COLO668 (cell line): Measurements from ENCODE around the gene ZNF747.

Experiments
- DNase-seq: peaks from one replicate; lab custom pipeline; 2025; ENCODE audit not compliant: unreplicated experiment; lab: John Stamatoyannopoulos, UW

The ZNF747 gene

DNA sequence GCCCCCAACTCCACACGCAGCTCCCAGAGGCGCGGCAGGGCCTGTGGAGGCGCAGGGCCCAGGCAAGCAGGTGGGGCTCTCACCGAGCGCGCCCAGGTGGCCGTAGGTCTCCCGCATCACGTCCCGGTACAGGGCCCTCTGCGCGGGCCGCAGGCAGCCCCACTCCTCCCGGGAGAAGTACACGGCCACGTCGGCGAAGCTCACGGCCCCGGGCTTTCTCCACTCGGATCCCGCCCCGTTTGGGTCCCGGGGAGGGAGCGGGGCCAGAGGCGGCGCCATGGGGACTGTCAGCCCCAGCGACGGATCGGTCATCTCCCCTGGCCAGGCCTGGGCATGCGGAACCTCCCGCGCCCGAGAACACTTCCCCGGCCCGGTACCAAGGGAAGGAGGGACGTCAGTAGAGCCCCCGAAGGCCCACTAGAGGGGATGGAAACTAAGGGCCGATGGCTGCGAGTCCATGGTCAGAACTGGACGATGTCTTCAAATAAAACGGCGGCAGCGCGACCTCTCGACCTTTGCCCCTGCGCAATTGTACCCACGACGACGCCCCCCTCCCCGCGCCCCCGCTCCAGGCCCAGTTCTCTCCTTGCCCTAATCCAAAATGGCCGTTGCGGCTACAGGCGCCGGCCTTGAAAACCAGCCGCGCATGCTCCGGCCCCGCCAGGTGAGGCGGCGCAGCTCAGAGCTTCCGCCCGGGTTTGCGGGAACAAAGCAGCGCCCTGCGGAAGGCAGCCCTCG lies at the start of gene ZNF747:
TSS of gene ZNF747 (minus strand) at position 491 of the 738 bp plus-strand sequence. CDS start at position 312, 179 bp downstream.
- peak; percentile 93 for DNase-seq

DNA sequence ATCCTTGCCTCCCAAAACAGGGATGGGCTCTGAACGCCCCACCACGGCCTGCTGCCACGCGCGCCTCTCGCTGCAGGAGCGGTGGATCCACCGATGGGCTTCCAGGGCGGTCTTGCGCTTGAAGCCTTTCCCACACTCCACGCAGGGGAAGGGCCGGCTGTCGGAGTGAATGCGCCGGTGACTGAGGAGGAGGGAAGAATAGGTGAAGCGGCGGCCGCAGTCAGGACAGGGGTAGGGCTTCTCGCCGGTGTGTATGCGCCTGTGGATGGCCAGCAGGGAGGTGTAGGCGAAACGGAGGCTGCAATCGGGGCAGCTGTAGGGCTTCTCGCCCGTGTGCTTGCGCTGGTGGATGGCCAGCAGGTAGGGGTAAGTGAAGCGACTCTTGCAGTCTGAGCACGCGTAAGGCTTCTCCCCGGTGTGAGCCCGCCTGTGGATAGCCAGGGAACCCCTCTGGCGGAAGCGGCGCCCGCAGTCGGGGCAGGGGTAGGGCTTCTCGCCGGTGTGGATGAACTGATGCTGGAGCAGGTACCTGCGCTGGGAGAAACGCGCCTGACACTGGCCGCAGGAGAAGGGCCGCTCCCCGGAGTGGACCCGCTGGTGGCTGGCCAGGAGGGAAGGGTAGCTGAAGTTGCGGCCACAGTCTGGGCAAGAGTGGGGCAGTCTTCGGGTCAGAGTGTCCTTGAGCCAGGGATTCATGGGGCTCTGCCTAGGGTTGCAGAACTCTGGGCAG lies 48.1 kb upstream of the ZNF747 start:
- DNase-seq, result no peak

DNA sequence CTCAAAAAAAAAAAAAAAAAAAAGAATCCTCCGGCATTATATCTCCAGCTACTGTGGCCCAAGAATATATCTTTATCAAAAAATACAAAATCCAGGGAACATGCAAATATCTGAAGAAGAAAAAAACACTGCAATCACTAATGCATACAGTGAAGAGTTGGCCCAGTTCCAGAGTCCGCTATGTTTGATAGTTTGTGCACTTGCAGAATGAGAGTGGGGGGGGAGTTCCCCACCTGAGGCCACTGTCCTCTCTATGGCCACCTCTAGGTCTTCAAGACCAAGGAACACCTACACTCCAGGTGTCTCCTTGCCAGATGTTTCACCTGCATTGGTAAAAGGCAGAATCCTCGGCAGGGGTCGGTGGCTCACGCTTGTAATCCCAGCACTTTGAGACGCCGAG lies 46.8 kb upstream of the ZNF747 start:
- DNase-seq, result no peak

DNA sequence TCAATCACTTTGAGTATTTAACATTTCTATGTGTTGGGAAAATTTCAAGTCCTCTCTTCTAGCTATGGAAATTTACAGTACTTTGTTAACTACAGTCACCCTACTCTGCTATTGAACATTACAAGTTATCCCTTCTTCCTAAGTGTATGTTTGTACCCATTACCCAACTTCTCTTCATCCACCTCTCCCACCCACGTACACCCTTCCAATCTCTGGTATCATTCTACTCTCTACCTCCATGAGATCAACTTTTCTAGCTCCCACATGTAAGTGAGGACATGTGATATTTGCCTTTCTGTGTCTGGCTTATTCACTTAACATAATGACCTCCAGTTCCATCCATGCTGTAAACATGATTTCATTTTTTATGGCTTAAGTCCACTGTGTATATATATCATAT lies 40.0 kb upstream of the ZNF747 start:
- no peak for DNase-seq

DNA sequence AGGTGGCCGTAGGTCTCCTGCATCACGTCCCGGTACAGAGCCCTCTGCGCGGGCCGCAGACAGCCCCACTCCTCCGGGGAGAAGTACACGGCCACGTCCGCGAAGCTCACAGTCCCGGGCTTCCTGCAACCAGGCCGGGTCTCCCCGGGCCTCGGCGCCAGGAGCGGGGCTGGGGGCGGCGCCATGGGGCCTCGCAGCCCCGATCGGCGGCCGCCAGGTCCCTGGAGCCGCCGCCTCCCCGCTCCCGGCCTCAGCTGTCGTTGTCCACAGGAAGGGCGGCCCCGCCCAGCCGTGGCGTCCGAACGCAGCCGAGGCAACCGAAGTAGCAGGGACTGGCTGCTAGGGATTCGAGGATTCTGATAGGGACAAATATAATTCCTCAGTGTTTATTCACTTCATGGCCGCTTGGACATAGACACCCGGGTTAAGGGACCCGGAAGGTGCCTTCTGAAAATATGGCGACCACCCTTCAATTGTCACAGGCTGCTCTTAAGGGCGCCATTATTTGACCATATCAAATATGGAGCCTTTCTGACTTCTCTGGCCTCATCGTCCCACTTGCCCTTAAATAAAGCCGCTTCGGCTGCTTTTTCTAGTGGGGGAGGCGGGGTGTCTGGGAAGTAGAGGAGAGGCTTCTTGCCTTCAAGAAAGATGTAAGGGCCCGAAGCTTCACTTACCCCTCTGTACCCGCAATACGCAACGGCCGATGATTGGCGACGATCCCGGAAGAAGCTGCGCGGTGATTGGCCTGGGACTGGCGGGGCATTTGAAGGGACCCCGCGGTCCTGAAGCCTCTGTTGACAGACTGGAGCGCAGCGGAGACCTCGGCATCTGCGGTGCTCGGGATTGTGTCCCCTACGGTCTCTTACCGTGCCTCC lies 37.0 kb upstream of the ZNF747 start, which contains the start of gene ZNF688:
TSS of gene ZNF688 (minus strand) at position 270 of the 878 bp plus-strand sequence. CDS start at position 185, 85 bp downstream.
- peak; percentile 87 for DNase-seq

DNA sequence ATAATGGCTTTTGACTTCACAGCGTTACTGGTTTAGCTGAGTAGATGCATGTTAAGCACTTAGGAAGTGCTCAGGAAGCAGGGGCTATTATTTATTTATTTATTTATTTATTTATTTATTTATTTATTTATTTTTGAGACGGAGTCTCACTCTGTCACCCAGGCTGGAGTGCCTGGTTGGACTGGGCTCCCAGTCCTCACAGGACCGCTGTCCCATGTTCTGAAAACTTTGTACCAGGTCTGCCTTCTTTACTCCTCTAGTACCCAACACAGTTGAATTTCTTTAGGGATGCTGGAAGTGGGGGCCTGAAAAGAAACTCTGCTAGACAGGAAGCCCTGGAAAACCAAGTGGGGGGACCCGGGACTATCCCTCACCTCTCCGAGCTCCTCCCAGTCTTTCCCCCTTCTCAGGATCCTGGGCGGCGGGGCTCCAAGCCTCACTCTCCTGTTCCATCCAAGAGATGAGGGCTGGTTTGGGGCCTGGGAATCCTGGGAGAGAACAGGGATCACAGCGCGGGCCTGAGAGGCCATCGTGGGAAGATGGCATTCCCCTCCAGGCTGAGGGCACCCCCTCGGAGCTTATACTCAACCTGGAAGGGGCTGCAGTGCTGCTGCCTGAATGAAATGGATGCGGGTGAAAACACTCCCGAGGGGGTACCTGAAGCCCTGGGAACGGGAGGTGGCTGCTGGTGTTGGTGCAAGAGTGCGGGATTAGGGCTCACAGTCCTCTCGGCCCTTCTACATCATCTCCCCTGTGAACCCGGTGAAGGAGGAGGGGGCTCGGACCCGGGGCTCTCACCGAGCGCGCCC lies 36.2 kb upstream of the ZNF747 start:
- DNase-seq, result peak; percentile 46

DNA sequence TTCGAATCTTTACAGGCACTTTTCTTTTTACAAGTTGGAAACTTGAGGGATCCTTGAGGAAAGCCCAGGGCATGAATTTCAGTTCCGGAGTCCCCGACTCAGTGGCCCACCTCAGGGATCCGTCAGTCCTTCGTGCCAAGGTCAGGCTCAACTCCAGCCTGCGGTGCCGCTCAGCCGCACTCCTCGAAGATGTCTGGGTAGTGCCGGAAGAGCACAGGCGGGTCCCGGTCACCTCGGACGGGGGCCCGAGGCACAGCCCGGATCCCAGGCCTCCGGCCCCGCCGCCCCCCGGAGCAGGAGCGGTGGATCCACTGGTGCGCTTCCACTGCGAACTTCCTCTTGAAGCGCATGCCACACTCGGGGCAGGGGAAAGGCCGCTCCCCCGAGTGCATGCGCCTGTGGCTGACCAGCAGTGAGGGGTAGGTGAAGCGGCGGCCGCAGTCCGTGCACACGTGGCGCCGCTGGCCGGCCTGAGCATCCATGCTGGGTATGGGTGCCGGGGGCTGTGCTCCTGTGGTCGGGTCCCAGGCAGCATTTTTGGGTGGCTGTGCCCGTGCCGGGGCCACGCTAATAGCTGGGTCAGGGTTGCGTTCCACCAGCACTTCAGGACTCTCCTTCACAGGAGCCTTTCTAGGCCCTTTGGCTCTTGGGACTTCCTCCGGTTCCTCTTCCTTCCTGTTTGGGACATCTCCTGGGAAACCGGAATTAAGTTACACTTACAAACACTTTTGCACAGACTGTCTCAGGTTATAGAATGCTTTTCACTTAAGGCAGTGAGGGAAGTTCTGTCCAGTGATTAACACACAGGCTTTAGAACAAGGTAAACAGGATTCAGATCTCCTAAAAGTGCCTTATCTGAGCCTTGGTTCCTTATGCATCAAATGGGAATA lies 35.3 kb upstream of the ZNF747 start:
- DNase-seq, result no peak

DNA sequence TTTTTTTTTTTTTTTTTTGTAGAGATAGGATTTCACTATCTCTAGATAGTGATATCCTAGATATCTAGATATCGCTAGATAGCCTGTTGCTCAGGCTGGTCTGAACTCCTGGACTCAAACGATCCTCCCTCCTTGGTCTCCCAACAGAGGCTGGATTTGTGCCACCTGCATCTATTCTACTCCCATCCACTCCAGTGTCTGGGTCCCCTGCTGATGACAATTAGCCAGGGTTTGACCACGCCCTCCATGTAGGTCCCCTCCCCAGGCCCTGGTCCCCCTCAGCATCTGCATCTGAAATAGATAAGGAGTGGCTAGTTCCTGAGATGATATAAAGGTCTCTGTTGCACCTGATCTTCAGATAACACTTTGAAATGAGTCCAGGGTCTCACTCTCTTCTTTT lies 34.6 kb upstream of the ZNF747 start:
- no peak for DNase-seq

DNA sequence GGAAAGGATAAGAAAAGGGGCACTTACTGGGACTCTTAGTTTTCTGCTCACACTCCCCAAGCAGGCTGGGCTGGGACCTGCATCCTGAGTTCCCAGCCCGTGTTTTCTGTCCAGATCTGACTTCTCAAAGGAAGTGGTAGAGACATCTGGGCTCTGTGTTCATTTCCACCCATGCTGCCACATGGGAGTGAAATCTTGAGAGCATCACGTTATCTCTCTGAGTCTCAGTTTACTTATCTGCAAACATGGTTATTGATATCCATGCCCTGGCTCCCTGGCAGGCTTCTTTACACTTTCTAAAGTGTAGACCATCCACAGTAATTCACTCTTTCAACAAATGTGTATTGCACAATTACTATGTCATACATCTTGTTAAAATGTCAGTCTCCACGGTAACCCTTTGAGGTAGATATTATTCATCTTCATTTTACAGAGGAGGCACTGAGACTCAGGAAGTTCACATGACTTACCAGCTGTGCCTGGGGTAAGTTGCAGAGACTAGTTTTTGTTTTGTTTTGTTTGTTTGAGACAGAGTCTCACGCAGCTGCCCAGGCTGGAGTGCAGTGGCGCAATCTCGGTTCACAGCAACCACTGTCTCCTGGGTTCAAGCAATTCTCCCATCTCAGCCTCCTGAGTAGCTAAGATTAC lies 33.5 kb upstream of the ZNF747 start:
- DNase-seq, result no peak

DNA sequence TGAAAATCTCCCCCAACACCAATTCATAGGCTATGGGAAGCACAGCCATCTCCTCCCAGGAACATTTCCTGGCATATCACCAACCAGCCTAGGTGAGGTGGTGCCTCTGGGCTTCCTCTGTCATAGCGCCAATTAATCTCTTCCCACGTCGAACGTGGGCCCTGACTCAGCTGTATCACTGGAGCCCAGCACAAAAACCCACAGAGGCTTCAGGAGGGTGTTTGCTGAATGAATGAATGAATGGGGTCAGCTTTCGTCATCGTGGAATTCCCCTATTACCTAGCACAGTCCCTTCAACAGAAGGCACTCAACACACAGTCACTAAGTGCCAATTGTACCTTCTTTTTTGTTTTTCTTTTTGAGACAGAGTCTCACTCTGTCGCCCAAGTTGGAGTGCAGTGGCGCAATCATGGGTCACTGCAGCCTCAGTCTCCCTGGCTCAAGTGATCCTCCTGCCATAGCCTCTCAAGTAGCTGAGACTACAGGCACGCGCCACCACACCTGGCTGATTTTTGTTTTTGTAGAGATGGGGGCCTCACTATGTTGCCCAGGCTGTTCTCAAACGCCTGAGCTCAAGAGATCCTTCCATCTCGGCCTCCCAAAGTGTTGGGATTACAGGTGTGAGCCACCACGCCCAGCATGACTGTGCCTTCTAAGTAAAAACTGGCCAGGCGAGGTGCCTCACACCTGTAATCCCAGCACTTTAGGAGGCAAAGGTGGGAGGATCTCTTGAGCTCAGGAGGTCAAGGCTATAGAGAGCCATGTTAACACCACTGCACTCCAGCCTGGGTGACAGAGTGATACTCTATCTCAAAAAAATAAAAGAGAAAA lies 32.7 kb upstream of the ZNF747 start:
- peak; percentile 6 for DNase-seq

DNA sequence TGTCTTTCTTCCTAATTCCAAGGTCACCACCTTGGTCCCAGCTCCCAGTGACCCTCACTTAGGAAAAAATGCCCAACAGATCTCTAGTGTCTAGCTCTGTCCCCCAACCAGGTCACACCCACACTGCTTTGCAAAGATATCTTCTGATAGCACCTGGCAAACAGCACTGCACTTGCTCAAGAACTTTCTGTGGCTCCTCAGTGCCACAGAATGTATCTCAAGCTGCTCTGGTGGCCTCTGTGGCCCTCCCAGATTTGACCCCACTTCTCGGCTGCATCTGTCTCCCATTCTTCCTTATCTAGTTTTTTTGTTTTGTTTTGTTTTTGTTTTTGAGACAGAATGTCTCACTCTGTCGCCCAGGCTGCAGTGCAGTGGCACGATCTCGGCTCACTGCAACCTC lies 31.9 kb upstream of the ZNF747 start:
- DNase-seq, result no peak

DNA sequence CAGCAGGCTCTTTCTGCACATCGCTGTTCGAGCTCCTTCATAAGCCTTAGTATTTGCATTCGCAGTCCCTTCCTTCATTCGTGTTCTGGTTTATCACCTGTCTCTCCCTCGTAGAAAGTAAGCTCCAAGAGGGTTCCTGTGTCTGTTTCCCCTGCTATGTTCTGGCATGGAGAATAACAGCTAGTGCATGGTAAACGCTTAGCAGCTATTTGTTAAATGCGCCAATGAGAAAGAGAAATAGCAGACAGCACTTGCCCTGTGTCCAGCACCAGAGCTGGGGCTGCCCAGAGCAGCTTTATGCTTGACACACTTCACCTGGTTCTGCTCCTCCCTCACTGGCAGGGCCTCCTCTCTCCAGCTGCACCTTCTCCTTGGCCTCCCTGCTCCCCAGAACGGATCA lies 31.3 kb upstream of the ZNF747 start:
- no peak for DNase-seq

DNA sequence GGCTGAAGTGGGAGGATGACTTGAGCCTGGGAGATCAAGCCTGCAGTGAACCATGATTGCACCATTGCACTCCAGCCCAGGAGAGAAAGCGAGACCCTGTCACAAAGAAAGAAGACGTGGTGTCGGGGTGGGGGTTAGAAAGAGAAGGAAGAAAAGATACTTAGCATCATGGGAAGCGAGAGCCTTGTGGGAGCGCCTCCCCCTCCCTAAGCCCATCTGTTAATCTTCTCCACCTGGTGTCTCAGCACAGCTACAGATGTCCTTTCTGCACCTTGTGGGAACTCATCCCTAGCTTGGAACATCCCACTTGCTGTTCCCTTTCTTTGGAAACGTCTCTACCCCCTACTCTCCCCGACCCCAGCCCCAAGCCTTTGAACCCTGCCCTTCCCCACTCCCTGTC lies 30.9 kb upstream of the ZNF747 start:
- no peak for DNase-seq

DNA sequence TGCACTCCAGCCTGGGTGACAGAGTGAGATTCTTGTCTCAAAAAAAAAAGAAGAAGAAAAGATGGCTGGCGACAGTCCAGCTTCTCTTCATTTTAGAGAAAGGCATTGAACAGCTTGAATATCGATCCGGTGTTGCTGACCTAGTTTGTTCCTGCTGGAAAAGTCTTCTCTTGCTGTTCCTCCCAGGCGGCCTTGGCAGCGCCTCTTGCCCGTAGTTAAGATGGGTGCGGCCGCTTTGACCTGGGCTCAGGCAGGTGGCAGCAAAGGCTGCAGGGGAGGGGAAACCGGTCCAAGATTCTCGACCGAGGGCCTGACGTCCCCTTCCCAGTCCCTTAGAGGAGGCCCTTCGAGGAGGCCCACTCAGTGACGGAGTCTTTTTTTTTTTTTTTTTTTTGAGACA lies 27.4 kb upstream of the ZNF747 start:
- DNase-seq, result peak; percentile 79

DNA sequence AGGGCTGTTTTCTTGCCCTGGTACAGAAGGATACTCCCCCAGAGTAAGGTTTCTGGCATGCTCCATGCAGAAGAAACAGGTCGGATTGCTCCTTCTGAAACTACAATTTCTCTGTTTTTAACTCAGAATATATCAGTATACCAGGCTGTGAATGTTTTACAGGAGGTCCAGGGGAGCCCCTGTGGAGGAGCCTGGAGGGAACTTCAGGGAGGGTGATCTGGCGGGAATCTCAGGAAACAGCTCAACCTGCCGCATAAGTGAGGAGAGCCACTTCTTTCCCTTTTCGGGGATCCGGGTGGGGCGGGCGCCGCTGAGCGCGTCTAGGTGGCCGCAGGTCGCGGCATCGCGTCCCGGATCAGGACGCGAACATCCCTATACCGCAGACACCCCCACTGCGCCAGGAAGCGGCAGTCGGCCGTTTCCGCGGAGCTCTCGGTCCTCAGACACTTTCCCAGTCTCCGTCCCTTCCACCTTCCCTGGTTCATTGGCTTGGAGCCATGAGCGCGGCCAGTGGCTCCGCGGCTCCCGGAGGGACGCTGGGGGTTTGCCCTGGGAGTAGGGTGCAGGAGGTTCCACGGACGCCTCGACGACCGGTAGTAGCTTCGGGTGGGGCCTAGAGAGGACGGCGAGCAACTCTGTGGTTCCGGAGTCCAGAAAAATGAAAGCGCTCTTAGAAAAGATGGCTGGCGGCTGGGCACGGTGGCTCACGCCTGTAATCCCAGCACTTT lies 26.6 kb upstream of the ZNF747 start:
- DNase-seq, result peak; percentile 69

DNA sequence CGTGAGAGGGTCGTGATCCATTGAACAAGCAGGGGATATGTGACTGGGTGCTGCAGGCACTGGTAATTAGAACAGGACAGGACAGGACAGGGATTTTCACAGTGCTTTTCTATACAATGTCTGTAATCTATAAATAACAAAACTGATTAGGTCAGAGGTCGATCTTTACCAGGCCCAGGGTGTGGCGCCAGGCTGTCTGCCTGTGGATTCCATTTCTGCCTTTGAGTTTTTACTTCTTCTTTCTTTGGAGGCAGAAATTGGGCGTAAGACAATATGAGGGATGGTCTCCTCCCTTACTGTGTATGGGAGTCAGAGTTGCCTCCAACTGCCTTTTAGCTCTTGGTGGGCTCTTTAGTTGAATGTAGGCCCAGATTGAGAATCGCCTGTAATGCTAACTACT lies 25.0 kb upstream of the ZNF747 start:
- DNase-seq, result no peak

DNA sequence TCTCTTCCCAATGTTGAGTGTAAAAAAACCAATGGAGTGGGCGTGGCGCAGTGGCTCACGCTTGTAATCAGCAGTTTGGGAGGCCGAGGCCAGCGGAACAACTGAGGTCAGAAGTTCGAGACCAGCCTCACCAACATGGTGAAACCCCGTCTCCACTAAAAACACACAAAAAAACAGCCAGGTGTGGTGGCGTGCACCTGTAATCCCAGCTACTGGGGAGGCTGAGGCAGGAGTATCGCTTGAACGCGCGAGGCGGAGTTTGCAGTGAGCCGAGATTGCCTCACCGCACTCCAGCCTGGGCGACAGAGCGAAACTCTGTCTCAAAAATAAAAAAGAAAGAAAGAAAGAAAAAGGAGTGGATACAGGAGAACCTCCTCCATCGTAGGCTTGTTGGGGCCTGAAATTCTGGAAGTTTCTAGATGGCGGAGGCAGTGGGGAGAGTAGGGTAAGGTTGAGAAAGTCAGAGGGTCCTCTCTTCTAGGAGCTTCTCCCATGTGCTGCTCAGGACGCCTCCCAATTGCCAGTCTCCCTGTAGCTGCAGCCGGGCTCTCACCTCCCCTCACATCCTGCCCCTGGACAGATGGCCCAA lies 24.2 kb upstream of the ZNF747 start:
- DNase-seq, result no peak
